Measurements from ENCODE around the gene EEF1A1. TPM values are rescaled to one million over a fixed set of nuclear protein-coding genes. Genes with fewer than 3 reads are reported as not detected.
"Not testable (repeated sequence)": the region's sequence is repeated elsewhere in the genome, so short reads cannot be mapped to it uniquely, and the experiment has no call there.

Gene EEF1A1
- total RNA-seq, 1 experiment from 2014 or later = 9,713 TPM

DNA sequence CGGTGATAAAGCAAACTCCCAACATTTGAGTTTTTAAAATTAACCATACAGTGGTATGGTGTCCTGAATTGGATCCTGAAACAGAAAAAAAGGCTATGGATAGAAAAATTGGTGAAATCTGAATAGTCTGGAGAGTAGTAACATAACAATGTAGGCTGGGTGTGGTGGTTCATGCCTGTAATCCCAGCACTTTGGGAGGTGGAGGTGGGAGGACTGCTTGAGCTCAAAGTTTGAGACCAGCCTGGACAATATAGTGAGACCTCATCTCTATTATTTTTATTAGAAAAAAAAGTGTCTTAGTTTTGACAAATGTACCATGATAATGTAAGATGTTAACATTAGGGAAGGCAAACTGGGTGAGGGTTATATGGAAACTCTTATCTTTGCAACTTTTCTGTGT, 11.0 kb downstream of the EEF1A1 start:
- no peaks in the 10 kb centered on the region for H3K9me3 ChIP-seq (ENCODE audit: low read depth, low read length, poor library complexity, severe bottlenecking)
- BruUV-seq (replicated peaks) = no TSS peak
- H3K36me3 ChIP-seq (ENCODE audit: insufficient read depth, low read length, poor library complexity, severe bottlenecking) = peaks cover 4% of the 10 kb centered on the region
- H3K4me3 ChIP-seq (ENCODE audit: low read depth, low read length, poor library complexity, severe bottlenecking) = no peak overlapping the region
- DNase-seq (ENCODE audit: low spot score) = no peak
- H3K27ac ChIP-seq (ENCODE audit: low read depth, low read length, poor library complexity, severe bottlenecking) = no peak overlapping the region
- H3K4me1 ChIP-seq (ENCODE audit: insufficient read depth, low read length, poor library complexity, severe bottlenecking) = no peaks in the 10 kb centered on the region
- intact Hi-C loops (cut with micrococcal nuclease; ENCODE audit: unreplicated experiment) = no loop called here
- POLR2A ChIA-PET (ENCODE audit: low non-redundant PET) = no interaction called here
- CTCF ChIA-PET = no interaction called here
- TF ChIP-seq, protein P1, sequence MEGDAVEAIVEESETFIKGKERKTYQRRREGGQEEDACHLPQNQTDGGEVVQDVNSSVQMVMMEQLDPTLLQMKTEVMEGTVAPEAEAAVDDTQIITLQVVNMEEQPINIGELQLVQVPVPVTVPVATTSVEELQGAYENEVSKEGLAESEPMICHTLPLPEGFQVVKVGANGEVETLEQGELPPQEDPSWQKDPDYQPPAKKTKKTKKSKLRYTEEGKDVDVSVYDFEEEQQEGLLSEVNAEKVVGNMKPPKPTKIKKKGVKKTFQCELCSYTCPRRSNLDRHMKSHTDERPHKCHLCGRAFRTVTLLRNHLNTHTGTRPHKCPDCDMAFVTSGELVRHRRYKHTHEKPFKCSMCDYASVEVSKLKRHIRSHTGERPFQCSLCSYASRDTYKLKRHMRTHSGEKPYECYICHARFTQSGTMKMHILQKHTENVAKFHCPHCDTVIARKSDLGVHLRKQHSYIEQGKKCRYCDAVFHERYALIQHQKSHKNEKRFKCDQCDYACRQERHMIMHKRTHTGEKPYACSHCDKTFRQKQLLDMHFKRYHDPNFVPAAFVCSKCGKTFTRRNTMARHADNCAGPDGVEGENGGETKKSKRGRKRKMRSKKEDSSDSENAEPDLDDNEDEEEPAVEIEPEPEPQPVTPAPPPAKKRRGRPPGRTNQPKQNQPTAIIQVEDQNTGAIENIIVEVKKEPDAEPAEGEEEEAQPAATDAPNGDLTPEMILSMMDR (conservative IDR thresholded peaks at IDR 0.05; ENCODE audit: low read depth, low read length) = no peak
- no peak for TF ChIP-seq EZH2 (IDR thresholded peaks at IDR 0.05; ENCODE audit: borderline replicate concordance, low read depth, low read length, poor library complexity, severe bottlenecking)
- no peaks in the 10 kb centered on the region for H3K27me3 ChIP-seq (replicated peaks; ENCODE audit: insufficient read depth, low read depth, low read length, poor library complexity)

DNA sequence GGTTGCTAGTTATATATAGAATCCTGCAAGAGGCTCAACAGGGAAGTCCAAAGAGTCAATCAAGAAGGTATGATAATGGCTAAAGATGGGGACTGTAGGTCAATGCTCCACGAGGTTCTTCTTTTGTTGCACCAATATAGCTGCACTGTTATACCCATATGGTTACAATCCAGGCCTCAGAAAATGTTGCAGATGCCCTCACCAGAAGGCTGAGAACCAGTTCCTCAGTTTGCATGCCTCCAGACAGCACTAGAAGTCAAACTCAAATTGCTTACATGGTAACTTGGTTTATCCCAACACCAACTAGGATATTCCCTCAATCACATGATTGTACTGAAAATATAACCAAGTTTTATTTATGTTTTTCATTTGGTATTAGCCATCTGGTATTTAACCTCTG, 12.1 kb downstream of the EEF1A1 start:
- no peaks in the 10 kb centered on the region for H3K27me3 ChIP-seq (replicated peaks; ENCODE audit: insufficient read depth, low read depth, low read length, poor library complexity)
- no peak overlapping the region for H3K27ac ChIP-seq (ENCODE audit: low read depth, low read length, poor library complexity, severe bottlenecking)
- ChIA-PET POLR2A (ENCODE audit: low non-redundant PET) (no interaction called here), CTCF (no interaction called here)
- DNase-seq (ENCODE audit: low spot score) = no peak
- no peak overlapping the region for H3K4me3 ChIP-seq (ENCODE audit: low read depth, low read length, poor library complexity, severe bottlenecking)
- no peaks in the 10 kb centered on the region for H3K4me1 ChIP-seq (ENCODE audit: insufficient read depth, low read length, poor library complexity, severe bottlenecking)
- no peaks in the 10 kb centered on the region for H3K9me3 ChIP-seq (ENCODE audit: low read depth, low read length, poor library complexity, severe bottlenecking)
- intact Hi-C loops (cut with micrococcal nuclease; ENCODE audit: unreplicated experiment) = no loop called here
- TF ChIP-seq, protein P1 (conservative IDR thresholded peaks at IDR 0.05; ENCODE audit: low read depth, low read length) = no peak
- no TSS peak for BruUV-seq (replicated peaks)
- no peaks in the 10 kb centered on the region for H3K36me3 ChIP-seq (ENCODE audit: insufficient read depth, low read length, poor library complexity, severe bottlenecking)

DNA sequence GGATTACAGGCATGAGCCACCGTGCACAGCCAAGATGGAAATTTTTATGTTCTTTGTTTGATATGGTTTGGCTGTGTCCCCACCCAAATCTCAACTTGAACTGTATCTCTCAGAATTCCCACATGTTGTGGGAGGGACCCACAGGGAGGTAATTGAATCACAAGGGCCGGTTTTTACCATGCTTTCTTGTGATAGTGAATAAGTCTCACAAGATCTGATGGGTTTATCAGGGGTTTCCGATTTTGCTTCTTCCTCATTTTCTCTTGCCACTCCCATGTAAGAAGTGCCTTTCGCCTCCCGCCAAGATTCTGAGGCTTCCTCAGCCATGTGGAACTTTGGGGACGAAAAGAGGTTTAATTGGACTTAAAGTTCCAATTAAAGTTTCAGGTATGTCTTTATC, 14.6 kb downstream of the EEF1A1 start:
- Histone ChIP-seq H3K4me3 (ENCODE audit: low read depth, low read length, poor library complexity, severe bottlenecking) (no peak overlapping the region), H3K9me3 (ENCODE audit: low read depth, low read length, poor library complexity, severe bottlenecking) (no peaks in the 10 kb centered on the region), H3K4me1 (ENCODE audit: insufficient read depth, low read length, poor library complexity, severe bottlenecking) (no peaks in the 10 kb centered on the region), H3K27ac (ENCODE audit: low read depth, low read length, poor library complexity, severe bottlenecking) (no peak overlapping the region), H3K27me3 (replicated peaks; ENCODE audit: insufficient read depth, low read depth, low read length, poor library complexity) (no peaks in the 10 kb centered on the region), H3K36me3 (ENCODE audit: insufficient read depth, low read length, poor library complexity, severe bottlenecking) (peaks cover 4% of the 10 kb centered on the region)
- ChIA-PET POLR2A (ENCODE audit: low non-redundant PET) (no interaction called here), CTCF (no interaction called here)
- DNase-seq (ENCODE audit: low spot score) = no peak
- TF ChIP-seq EZH2 (IDR thresholded peaks at IDR 0.05; ENCODE audit: borderline replicate concordance, low read depth, low read length, poor library complexity, severe bottlenecking) = no peak
- TF ChIP-seq, protein P1 (conservative IDR thresholded peaks at IDR 0.05; ENCODE audit: low read depth, low read length) = no peak
- no TSS peak for BruUV-seq (replicated peaks)
- intact Hi-C loops (cut with micrococcal nuclease; ENCODE audit: unreplicated experiment) = no loop called here

DNA sequence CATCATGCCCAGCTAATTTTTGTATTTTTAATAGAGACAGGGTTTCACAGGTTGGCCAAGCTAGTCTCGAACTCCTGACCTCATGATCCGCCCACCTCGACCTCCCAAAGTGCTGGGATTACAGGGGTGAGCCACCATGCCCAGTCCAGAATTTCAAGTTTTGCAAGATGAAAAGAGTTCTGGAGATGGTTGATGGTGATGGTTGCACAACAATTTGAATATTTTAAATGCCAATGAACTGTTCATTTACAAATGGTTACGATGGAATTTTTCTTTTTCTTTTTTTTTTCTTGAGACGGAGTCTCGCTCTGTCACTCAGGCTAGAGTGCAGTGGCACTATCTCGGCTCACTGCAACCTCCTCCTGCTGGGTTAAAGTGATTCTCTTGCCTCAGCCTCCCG, 15.1 kb downstream of the EEF1A1 start:
- not testable (repeated sequence) for H3K36me3 ChIP-seq (ENCODE audit: insufficient read depth, low read length, poor library complexity, severe bottlenecking)

More for the DNA sequence above, 15.1 kb downstream of the EEF1A1 start:
- H3K27ac ChIP-seq (ENCODE audit: low read depth, low read length, poor library complexity, severe bottlenecking); H3K27me3 ChIP-seq (replicated peaks; ENCODE audit: insufficient read depth, low read depth, low read length, poor library complexity); H3K4me1 ChIP-seq (ENCODE audit: insufficient read depth, low read length, poor library complexity, severe bottlenecking); intact Hi-C loops (cut with micrococcal nuclease; ENCODE audit: unreplicated experiment); H3K4me3 ChIP-seq (ENCODE audit: low read depth, low read length, poor library complexity, severe bottlenecking); POLR2A ChIA-PET (ENCODE audit: low non-redundant PET); BruUV-seq (replicated peaks); DNase-seq (ENCODE audit: low spot score); H3K9me3 ChIP-seq (ENCODE audit: low read depth, low read length, poor library complexity, severe bottlenecking); CTCF ChIA-PET: not testable (repeated sequence)
